HG02870 (cell line): Measurements from ENCODE around the gene LRP1-AS.
"Not testable (repeated sequence)": the region's sequence is repeated elsewhere in the genome, so short reads cannot be mapped to it uniquely, and the experiment has no call there.

Experiments
- ATAC-seq: cut with Tn5 transposase; IDR thresholded peaks from one replicate; pipeline ENCODE4 v1.9.1; 2021; ENCODE audit warnings: mild to moderate bottlenecking, moderate library complexity; ENCODE audit not compliant: unreplicated experiment

LRP1-AS gene

DNA sequence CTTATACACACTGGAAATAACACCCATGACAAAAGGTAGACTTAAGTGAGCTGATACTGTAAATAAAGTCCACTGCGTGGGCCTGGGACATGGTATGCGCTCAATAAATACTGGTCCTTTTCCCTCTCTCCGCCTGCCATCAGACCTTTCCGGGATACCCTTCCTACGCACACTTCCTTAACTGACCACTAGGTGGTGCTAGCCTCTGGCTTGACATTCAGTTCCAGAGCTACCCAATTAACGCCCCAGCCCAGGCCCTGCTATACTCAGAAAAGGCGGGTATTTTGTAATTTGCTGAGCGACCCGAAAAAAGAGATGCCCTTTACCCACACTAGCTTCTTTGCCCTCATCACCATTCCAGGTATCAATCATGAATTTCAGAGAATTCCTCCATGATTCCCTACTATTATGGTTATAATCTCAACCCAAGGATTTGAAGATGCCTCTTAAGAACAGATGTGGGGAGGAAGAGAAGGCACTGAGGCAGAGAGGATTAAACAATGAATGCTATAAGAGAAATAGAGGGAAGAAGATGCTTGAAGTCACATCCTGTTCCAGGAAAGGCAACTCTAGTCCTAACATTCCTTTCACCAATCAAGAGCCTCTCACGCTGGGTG is 23.1 kb downstream of the LRP1-AS start:
- no peak for ATAC-seq

DNA sequence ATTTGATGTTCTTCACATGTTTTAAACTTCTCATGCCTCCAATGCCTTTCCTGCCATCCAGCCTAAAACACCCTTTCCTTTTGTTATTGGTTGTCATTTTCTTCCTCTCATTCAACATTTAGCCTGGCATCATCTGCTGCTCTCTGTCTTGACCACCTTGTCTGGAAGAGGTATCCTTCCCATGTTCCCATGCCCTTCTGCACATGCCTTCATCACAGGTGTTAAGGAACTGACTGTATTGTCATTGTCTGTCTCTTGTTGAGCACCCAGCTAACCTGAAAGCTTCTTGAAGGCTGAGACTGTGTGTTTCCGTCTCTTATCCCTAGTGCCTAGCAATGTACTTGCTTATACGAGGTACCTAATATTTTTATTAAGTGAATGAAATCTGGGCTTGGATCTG is 23.6 kb downstream of the LRP1-AS start:
- no peak for ATAC-seq

DNA sequence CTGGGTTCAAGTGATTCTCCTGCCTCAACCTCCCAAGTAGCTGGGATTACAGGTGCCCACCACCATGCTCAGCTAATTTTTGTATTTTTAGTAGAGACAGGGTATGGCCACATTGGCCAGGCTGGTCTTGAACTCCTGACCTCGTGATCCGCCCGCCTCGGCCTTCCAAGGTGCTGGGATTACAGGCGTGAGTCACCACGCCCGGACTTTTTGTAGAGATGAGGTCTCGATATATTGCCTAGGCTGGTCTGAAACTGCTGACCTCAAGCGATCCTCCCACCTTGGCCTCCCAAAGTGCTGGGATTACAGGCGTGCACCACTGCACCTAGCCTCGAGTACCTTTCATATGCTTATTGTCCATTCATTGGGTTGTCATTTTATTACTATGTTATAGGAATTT is 26.7 kb downstream of the LRP1-AS start:
- ATAC-seq: not testable (repeated sequence)

DNA sequence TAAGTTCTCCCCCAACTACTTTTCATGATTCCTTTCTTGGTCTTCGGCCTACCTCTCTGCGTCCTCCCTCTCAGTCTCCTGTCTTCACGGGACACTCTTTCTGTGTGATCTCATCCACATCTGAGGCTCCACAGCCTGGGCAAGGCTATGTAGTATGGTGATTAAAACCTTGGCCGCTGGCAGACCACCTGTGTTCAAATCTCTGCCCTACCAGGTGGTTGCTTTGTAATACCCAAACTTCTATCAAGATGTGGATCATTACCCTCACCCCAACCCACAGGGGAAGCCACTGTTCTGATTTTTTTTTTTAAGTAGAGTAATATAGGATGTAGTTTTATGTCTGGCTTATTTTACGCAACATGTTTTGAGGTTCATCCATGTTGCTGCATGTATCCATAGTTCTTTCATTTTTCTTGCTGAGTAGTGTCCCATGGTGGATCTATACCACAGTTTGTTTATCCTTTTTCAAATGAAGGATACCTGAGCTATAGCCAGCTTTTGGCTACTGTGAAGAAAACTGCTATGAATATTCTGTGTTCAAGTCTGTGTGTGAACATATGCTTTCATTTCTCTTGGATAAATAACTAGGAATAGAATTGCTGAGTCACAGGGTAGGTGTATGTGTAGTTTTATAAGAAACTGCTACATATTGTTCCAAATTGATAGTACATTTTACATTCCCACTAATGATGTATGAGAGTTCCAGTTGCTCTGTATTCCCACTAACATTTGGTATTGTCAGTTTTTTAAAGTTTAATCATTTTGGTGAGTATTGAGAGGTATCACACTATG is 27.9 kb downstream of the LRP1-AS start:
- ATAC-seq: no peak

DNA sequence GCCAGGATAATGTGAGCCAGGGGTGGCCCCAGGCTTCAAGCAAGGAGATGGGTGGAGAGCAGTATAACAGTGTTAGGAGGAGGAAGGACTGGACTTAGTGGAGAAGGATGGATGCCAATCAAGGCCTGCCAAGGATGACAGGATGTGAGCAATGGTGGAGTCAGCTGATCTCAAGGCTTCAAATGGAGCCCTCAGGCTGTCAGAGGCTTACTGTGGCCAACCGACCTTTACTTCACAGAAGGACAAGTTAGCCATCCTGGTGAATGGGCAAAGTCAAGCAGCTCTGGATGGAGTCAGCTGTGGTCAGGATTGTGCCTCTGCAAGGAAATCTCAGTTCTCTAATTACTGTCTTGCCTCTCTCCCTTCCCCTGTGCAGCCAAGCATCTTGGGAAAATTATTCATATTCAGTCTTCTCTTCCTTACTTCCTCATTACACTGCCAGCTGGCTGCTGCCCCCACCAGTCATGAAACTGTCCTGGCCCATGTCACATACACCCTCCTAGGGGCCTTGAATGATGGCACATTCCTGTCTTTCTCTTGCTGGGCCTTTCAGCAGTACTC is 28.6 kb downstream of the LRP1-AS start:
- no peak for ATAC-seq

DNA sequence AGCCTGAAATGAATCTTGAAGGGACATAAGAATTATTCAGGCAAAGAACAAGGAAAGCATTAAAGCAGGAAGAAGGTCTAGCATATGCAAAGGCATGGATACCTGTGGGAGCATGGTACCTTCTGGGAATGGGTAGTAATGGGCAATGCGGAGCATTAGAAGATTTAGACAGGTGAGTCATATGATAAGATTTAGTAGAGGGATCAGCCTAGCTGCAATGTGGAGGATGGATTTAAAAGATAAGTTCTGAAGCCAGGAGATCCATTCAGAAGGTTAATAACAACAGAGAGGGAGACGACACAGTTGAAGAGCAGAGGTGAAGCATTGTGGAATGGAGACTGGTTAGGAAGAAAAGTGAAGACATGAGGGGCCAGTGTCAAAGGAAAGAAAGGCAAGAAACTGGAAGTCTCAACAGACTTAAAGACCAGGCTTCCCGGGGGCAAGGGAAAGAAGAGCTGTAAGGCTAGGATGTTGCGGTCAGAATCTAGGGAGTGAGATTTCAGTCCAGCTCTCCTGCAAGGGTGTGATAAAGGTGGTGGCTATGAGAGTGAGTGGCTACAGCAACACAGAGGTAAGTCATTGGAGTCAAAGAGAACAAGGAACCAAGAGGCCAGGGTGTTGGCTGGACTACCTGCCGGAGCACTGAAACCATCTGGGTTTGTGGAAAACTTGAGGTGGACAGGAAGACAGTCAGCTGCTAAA is 30.7 kb downstream of the LRP1-AS start:
- ATAC-seq: no peak

DNA sequence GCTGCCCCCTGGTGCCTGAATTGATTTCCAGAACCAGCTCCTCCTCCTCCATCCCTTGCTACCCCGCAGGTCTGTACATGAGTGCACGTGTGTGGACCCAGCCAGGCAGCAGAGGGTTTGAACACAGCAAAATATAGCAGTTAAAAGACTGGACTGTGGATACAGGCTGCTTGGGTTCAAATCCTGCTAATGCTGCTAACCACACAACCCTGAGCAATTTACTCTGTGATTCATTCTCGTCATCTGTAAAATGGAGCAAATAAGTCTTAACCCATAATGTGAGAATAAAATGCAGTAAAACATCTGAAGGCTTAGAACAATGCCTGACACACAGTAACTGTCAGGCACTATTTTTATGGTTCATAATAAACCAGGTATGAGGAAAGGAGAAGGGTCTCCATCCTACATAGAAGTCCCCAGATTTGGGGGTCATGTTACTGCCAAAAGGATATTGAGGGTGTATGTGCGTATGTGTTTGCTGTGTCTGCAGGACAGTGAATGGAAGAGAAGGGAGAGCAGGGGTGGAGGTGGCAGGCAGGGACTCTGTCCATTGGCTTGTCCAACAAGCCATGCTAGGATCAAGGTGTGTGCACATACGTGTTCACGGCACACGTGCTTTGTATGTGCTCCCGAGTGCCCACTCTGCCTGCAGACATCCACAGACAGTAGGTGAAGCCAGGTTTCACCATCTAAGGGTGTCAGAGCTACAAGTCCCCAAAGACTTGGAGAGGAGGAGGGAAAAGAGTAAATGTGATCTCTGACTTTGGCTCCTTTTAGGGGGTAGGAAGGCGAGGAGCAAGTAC is 34.7 kb downstream of the LRP1-AS start:
- no peak for ATAC-seq

DNA sequence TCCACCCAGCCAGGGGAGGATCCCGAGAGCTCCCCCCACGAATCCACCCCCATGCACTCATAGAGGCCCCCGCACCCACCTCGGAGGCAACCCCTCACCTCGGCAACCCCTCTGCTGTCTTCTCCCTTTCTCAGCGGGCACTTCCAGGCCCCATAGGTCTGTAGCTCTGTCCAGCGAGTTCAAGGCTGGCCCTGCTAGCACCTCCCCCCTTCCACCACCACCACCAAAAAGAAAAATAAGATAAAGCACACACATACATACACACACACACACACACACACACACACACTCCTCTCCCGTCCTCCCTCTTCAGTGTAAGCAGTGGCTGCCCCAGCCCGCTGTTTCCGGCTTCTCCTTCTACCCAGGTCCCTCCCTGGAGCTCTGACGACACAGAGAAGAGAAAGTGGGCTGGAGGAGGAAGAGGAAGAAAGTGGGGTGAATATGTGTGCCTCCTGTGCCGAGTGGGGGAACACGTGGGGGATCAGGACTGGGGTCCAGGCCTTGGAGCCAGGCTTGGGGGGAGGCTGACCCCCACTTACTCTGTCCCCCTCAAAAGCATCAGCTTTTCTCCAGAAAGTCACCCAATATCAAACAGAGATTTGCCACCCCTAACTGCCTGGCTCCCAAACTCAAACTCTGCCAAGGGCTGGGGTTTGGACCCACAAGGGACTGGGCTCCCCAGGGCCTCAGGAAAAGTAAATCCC is 36.2 kb downstream of the LRP1-AS start, which contains the start of gene STAT6:
Gene STAT6, minus strand, starts transcription at position 332 of the 704 bp plus-strand sequence. CDS start 3,084 bp downstream, outside the sequence.
- ATAC-seq: peak; percentile 52

DNA sequence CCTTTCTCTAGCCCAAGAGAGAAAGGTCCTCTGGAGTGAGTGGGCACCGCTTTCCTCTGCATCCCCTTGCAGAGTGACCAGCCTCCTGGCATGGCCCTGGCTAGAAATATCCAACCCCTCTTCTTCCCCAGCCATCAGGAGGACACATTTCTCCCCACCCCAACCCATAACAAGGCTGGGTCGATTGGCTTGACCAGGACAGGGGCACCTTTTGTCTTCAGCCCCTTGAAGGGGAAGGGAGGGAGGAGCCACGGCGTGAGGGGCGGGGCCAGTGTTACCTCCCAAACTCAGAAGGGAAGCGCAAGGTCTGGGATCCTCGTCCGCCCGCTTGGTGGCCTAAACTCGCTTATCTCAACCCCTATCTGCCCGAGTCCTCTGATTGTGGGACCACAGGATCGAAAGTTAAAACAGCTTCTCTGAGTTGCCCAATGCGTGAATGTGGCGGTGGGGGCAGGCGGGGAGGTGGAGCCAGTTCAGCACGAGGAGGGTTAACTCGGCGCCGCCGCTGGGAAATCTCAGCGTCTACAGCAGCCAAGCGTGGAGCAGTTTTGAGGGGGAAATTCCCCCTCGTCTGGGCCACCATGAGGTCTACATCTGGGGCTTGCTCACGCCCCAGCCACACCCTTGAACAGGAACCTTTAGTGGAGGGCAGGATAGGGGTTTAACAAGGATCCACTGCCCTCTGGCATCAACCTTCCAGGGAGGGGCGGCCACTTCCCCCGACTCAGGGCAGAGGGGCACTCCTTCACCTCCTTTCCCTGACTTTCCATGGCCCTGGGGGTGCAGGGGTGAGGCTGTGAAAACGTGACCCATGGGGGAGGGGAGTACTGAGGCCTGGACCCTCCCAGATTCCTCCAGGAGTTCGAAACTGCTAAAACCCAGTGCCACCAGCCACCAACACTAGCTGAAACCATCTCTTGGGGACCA is 37.1 kb downstream of the LRP1-AS start:
- peak; percentile 49 for ATAC-seq

DNA sequence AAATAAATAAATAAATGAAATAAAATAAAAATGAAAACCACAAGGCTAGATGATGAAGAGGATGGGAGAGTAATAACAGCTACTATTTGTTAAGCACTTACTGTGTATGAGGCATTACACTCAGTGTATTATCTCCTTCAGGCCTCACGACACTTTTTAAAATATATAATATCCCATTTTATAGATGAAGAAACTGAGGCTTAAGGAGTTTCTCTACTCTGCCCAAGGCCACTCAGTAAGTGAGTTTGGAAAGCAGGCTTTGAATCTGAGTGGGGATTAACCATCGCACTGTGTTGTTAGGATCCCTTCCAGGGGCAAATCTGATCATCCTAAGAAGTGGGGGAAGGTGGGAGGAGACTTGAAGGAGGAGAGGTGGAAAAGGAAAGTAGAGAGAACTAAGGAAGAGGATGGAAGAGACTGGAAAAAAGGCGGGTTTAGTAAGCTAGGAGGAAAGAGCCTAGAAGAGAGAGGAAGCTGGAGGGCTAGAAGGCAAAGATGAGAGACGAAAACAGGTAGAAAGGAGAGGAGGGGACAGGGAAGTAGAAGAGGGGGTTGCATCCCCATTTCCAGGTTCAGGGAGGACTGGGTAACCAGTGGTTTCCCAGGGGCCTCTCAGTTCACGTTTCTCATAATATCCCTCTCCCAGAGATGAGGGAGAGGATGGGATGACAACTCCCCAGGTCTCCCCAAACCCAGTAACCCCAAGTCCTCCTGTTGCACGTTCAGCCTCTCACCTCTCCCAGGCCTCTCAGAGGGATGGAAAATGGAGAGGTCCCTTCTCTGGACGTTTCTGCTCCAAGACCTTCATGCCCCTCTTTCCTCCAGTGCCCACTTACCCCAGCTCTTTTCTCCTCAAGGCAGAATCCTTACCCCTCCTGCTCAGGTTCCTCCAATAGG is 38.0 kb downstream of the LRP1-AS start:
- no peak for ATAC-seq

DNA sequence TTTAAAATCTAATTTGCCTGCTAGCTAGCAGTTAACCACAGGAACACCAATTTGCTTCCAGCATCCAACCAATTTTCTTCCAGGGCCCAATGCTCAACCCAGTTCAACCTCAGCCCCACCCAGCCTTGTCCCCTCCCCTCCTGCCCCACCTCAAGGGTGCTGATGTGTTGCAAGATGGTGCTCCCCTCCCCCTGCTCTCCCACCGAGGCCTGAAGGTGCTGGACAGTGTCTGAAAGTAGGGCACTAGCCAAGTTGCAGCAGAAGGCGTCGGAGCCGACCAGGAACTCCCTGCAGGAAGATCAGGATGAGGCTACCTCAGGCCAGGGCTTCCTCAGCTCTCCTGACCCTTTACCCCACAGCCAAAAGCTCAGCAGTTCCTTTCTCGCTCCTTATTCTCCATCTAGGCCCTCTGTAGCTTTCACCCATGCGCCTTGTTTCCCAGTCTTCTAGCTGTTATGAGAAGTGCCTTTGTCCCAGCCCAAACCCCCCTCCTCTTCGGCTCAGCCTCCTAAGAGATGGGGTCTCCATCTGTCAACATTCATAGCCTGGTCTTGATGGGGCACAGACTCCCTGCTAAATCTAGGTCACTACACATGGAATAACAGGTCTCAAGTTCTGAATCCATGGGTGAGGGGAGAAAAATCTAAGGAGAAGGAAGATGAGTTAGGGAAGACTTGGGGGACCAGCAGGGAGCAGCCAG is 39.8 kb downstream of the LRP1-AS start:
- ATAC-seq: no peak

DNA sequence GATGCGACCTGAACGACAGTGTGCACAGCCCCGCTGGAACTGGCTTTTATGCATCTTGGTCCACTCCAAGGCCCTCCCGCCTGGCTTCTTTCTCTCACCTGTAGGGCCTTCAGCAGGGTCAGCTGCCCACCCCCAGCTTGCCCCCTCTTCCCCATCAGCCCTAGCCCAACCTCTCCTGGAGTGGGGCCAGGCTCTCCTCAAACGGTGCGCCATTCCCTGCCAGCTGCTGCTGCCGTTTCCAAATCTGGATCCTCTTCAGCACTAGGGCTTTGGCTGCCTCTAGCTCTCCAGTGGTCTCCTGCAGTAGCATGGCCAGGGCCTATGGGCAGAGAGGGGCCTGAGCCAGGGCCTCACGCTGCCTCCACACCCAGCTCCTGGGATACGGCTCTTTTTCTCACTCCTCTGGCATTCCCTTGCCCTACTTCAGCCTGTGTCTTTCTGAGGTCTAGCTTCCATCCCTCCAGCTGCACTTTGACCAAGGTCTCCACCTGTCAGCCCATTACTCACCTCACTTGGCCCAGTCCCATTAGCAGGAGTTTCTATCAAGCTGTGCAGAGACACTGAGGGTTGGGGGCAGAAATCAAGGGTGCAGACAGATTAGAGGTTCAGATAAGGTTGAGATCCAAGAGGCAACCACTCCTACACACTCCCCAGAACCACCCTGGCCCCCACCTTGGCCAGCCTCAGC is 41.3 kb downstream of the LRP1-AS start:
- ATAC-seq: no peak

DNA sequence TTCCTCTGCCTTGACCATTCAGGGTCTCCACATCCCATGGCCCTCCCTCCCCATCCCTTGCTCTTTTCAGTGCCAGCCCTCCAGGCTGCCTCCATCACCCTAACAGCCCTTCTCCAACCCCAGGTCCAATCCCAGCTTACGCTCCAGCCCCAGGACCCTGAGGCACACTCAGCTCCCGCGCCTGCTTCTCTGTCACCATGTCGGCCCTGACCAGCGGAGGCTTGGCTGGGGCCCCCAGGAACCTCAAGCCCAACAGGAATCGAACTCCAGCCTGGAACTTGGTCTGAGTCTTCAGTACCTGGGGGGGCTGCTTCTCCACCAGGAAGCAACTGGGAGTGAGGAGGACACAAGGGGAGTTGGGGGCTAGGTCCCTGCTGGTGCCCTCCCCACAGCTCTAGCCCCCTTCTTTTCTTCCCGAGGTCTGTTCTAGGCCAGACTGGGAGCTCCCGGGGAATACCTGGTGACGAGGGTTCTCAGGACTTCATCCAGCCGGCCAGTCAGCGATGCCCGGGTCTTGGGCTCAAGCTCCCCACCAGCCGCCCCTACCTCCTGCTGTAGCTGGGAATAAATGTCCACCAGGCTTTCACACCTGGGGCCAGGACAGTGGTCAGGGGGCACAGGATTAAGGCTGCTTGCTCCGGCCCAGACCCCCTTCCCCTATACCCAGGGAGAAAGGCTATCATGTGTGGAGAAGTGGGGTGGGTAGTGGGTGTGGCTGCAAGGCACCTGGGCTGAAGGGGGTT is 42.2 kb downstream of the LRP1-AS start:
- ATAC-seq: no peak

DNA sequence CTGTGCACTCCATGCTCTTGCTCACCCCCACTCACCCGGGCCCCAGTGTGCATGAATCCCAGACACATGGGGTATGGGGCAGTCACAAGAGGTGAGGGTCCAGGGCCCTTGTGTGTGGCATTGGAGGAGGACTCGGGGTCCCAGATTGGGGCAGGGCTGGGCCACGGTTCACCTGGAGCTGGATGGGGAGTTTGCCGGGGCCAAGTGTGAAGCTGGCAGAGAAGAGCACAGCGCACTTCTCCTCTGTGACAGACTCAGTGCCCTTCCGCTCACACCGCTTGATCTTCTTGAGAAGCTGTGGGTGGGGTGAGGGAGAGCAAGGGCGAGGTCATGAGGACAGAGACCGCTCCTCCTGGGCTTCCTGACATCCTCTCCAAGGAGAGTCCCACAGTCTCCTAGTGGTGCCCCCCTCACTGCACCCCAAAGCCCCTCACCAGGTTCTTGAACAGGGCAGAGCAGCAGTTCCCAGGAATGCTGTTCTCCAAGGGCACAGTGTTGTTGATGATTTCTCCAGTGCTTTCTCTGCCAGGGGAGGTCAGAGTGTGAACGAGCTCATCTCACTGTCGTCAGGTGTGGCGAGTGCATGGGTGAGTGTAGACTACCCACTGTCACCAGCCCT is 43.0 kb downstream of the LRP1-AS start:
- no peak for ATAC-seq

DNA sequence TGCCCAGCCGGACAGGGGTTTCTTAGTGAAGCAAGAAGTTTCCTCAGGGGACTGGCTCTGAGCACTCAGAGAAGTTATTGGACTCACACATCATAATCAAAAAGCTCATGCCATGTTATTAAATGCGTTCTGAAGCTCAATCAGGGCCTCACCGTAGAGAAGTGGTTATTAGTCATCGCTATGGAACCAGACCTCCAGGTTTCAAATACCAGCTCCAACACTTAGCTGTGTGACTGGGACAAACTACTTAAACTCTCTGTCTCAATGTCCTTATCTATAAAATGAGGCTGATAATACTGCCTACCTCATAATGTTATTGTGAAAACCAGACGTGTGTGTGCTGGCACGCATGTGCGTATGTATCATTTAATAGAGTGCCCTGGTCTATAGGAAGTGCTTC is 43.6 kb downstream of the LRP1-AS start:
- ATAC-seq: no peak
